Nephron progenitor cell (in vitro differentiated cells): ENCODE data around the gene MED8.

Source experiments
- DNase-seq: peaks from one replicate; pipeline ENCODE4 v3.0.0; 2021
- H3K27ac Mint-ChIP-seq: 2 replicates; pipeline ENCODE4 v1.8.0; 2021; ENCODE audit warnings: mild to moderate bottlenecking, moderate library complexity, mixed read lengths
- H3K27me3 Mint-ChIP-seq: 2 replicates; pipeline ENCODE4 v1.8.0; 2021; ENCODE audit warnings: mild to moderate bottlenecking, low read depth, mixed read lengths; ENCODE audit not compliant: poor library complexity
- H3K36me3 Mint-ChIP-seq: 2 replicates; pipeline ENCODE4 v1.8.0; 2021; ENCODE audit warnings: low read depth, mixed read lengths
- H3K4me1 Mint-ChIP-seq: 2 replicates; pipeline ENCODE4 v1.8.0; 2021; ENCODE audit warnings: mixed read lengths
- H3K4me3 Mint-ChIP-seq: 2 replicates; pipeline ENCODE4 v1.8.0; 2021; ENCODE audit warnings: mild to moderate bottlenecking, moderate library complexity, mixed read lengths
- H3K9me3 Mint-ChIP-seq: 2 replicates; pipeline ENCODE4 v1.8.0; 2021; ENCODE audit warnings: mild to moderate bottlenecking, moderate library complexity, mixed read lengths
- TF ChIP-seq, protein P1 (sequence below): fragments of 200-600 bp; sonication (generic); IDR thresholded peaks from 2 replicates; pipeline ENCODE4 v1.5.0; 2021; ENCODE audit warnings: antibody characterized with exemption

The MED8 gene

DNA sequence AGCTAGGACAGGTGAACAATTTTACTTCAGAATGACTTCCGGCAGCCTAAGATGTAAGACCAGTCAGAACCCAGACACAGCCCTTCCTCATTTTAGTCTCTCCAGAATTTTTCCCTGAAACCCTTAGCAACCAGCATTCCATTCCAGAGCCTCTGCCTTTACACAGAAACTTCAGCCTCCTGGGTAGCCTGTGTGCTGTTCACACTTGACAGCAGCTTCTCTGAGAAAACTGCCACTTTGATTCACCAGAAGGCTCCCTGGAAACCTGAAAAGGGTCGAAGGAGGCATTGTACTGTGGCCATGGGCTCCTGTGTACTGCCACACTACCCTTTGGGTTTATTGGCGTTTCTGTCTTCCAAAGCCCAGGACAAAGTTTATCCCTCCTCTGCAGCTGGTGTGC is 46.8 kb upstream of the MED8 start:
- peak overlapping the region; percentile 37 for H3K27ac Mint-ChIP-seq
- H3K9me3 Mint-ChIP-seq = no peaks in the 10 kb centered on the region
- H3K4me1 Mint-ChIP-seq = peaks cover 14% of the 10 kb centered on the region
- H3K36me3 Mint-ChIP-seq = peaks cover 30% of the 10 kb centered on the region
- H3K27me3 Mint-ChIP-seq = peaks cover 4% of the 10 kb centered on the region
- TF ChIP-seq, protein P1, sequence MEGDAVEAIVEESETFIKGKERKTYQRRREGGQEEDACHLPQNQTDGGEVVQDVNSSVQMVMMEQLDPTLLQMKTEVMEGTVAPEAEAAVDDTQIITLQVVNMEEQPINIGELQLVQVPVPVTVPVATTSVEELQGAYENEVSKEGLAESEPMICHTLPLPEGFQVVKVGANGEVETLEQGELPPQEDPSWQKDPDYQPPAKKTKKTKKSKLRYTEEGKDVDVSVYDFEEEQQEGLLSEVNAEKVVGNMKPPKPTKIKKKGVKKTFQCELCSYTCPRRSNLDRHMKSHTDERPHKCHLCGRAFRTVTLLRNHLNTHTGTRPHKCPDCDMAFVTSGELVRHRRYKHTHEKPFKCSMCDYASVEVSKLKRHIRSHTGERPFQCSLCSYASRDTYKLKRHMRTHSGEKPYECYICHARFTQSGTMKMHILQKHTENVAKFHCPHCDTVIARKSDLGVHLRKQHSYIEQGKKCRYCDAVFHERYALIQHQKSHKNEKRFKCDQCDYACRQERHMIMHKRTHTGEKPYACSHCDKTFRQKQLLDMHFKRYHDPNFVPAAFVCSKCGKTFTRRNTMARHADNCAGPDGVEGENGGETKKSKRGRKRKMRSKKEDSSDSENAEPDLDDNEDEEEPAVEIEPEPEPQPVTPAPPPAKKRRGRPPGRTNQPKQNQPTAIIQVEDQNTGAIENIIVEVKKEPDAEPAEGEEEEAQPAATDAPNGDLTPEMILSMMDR = no peak
- no peak overlapping the region for H3K4me3 Mint-ChIP-seq
- DNase-seq = no peak

DNA sequence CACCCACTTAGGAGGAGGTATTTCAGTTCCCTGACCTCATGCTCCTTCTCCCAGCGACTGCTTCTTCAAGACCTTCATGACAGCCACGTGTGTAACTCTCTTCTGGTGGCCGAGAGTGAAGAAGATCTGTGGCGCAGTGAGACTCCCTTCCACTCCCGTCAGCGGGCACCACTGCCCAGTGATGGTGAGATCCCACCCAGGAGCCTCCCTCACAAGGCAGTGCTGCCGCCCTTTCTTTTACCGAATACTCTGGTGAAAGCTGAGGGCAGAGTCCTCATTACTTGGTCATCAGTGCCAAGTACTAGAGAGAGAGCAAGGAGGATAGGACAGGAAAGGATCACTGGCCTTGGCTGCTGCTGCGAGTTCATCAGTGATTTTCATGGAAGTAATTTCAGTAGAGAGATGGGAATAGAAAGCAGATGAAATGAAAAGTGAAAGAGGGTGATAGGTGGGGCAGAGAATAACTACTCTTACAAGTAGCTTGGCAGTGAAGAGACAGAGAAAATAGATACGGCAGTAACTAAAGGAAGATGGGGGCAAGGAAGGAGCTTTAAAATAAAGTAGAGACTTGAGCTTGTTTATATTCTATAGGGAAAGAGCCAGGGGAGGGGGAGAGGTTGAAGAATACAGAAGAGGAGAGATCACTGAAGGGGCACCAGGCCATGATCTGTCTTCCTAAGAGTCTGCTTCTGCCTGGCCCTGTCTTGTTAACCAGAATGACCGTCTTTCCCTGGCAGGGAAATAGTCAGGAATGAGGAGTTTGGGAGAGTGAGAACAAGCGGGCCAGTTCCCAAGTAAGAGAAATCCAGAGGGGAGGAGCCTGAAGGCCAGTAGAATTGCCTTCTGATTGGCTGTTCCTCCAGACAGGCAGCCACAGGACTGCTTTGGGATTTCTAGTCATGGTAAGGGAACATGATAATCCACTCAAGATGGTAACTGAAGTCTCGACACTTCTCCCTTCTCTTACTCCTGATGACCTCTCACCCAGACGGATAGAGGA is 45.8 kb upstream of the MED8 start:
- H3K36me3 Mint-ChIP-seq = peaks cover 30% of the 10 kb centered on the region
- TF ChIP-seq, protein P1 = no peak
- no peak for DNase-seq
- no peak overlapping the region for H3K4me3 Mint-ChIP-seq
- H3K4me1 Mint-ChIP-seq = peaks cover 14% of the 10 kb centered on the region
- no peaks in the 10 kb centered on the region for H3K9me3 Mint-ChIP-seq
- H3K27ac Mint-ChIP-seq = peak overlapping the region; percentile 37
- H3K27me3 Mint-ChIP-seq = peaks cover 4% of the 10 kb centered on the region

DNA sequence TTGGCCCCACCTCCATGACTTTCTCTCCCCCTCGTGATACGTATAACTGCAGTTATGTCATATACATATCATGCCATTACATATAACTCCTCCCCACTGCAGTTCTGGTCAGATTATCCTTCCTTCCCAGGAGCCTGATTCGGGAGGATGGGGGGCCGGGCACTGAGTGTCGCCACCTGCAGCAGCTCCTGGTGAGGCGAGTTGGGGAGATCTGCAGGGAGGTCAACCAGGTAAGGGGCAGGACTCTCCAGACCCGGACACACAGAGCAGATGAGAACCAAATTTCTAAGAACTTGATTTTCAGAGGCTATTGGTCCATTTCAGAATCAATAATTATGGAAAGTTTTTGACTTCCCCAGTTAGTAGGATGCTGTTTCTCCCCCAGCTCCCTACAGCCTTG is 44.7 kb upstream of the MED8 start:
- H3K4me3 Mint-ChIP-seq = no peak overlapping the region

DNA sequence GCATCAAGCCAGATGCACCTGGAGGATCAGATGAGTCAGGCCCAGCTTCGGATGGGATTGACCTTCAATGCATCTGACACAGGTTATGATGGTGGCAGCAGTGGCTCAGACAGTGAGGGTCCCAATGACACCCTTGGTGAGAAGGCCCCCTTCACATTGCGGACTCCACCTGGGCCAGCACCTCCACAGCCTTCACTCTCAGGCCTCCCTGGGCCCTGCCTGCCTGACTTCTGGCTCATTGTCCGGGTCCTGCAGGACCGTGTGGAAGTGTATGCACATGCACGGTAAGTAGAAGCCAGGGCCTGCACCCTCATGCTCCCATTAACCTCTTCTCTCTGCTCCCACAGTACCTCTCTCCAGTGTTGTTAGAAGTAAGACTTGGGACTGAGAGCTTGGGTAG is 43.3 kb upstream of the MED8 start:
- Mint-ChIP-seq H3K27me3 (no peaks in the 10 kb centered on the region), H3K36me3 (peaks cover 37% of the 10 kb centered on the region)

More for the DNA sequence above, 44.7 kb upstream of the MED8 start:
- H3K4me1 Mint-ChIP-seq = peaks cover 14% of the 10 kb centered on the region
- H3K27me3 Mint-ChIP-seq = peaks cover 4% of the 10 kb centered on the region
- TF ChIP-seq, protein P1 = no peak
- peaks cover 39% of the 10 kb centered on the region for H3K36me3 Mint-ChIP-seq
- no peak for DNase-seq
- H3K27ac Mint-ChIP-seq = no peak overlapping the region
- H3K9me3 Mint-ChIP-seq = no peaks in the 10 kb centered on the region

DNA sequence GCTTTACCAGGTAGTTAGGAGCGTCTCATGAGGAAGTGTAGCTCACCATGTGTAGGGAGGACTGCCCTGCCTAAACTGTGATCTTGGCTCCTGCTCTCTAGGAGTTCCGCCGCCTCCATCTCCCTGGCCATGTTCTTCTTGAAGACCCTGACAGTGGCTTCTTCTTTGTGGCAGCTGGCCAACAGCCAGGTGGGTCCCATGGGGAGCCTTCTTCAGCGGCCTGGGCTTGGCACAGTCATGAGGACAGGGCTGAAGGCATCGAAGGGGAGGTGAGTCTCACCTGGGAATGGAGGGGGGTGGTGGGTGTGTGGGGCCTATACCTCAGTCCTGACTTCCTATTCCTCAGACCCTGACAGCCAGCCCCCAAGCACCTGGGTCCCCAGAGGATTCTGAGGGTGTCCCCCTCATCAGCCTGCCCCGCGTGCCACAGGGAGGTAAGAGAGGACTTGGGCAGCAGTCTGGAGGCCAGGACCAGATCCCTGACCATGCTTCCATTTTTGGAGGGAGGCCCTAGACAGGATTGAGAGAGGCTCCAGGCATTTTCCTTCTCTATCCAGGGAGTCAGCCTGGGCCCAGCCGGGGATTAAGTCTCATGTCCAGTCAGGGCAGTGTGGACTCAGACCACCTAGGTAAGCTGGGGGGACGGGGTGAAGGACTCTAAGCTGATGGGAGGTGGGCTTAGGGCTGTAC is 42.7 kb upstream of the MED8 start:
- Mint-ChIP-seq H3K9me3 (no peaks in the 10 kb centered on the region), H3K27ac (no peak overlapping the region), H3K4me3 (no peak overlapping the region), H3K36me3 (peaks cover 43% of the 10 kb centered on the region), H3K27me3 (no peaks in the 10 kb centered on the region), H3K4me1 (peaks cover 14% of the 10 kb centered on the region)
- no peak for DNase-seq
- TF ChIP-seq, protein P1 = no peak

More for the DNA sequence above, 43.3 kb upstream of the MED8 start:
- DNase-seq = no peak
- Mint-ChIP-seq H3K4me1 (peaks cover 14% of the 10 kb centered on the region), H3K4me3 (no peak overlapping the region), H3K27ac (no peak overlapping the region), H3K9me3 (no peaks in the 10 kb centered on the region)
- TF ChIP-seq, protein P1 = no peak
